ENCODE results near the gene MTMR2. TPM values are rescaled to one million over a fixed set of nuclear protein-coding genes. Genes with fewer than 3 reads are reported as not detected.

The MTMR2 gene
- total and polyA plus RNA-seq, 10 of the 15 experiments (the other 5 are each of a cell fraction or from before 2014, with no cell fraction given), result 7.6 to 46.6 (median 22.5) TPM

DNA sequence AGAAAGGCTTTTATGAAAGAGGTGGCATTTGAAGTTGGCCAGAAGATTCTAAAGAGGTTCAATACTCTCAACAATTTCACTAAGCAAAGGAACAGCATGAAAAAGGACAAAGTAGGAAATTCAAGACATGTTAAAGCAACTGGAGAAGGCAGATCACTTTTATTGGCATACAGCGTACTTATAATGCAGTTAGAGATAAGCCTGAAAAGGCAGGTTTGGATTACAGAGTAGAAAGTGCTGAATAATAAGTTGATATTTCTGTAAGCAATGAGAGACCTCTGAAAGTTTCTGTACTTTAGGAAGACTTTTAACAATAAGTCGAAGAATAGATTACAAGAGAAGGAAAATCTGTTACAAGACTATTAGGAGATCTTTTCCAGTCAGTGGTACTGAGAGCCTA, 25.1 kb downstream of the MTMR2 start (continued):
- TF ChIP-seq ZZZ3 (IDR thresholded peaks at IDR 0.05; ENCODE audit: control insufficient read depth, insufficient read length, low read depth) (no peak), RUNX3 (IDR thresholded peaks at IDR 0.05; ENCODE audit: low read length) (no peak), BHLHE40 (IDR thresholded peaks at IDR 0.05; ENCODE audit: borderline replicate concordance in 1 of 2, low read depth in 2 of 2, low read length in 1 of 2) (no peak)

DNA sequence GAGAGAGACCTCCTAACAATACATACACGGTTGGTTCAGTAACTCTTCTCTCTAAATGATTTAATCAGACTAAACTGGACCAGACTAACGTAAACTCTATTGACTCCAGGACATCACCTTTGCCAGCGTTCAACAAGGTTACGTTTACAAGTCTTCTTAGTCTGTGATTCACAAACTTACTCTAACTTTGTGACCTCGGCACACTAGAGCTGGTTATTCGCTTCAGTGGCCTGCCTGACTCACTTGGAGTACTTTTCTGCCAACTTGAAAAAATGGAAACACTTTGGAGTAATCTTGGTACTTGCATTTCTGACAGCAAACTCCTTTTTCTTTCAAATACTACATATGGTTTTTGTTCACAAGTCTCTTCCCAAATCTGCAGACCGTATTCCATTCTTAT, 26.2 kb downstream of the MTMR2 start:
- Histone ChIP-seq H3K4me3 (no peak overlapping the region), H3K27me3 (replicated peaks in 1 of 2; ENCODE audit: control insufficient read depth in 2 of 2, insufficient read depth in 2 of 2, low read length in 1 of 2) (no peaks in the 10 kb centered on the region), H3K27ac (ENCODE audit: control insufficient read depth, insufficient read depth) (no peak overlapping the region), H3K4me2 (ENCODE audit: control insufficient read depth, insufficient read depth) (no peak overlapping the region), H3K9me3 (replicated peaks; ENCODE audit: control insufficient read depth, insufficient read depth, low read length) (no peaks in the 10 kb centered on the region), H4K20me1 (ENCODE audit: control insufficient read depth, insufficient read depth) (no peaks in the 10 kb centered on the region), H3K36me3 (ENCODE audit: control insufficient read depth in 2 of 2, insufficient read depth in 2 of 2, low read length in 1 of 2) (no peaks in the 10 kb centered on the region), H2AFZ (ENCODE audit: control insufficient read depth, low read depth, low read length) (no peak overlapping the region), H3K79me2 (ENCODE audit: control insufficient read depth, insufficient read depth, low read length) (no peaks in the 10 kb centered on the region), H3K9ac (ENCODE audit: control insufficient read depth, insufficient read depth, low read length) (no peak overlapping the region), H3K4me1 (ENCODE audit: control insufficient read depth, insufficient read depth, low read length) (no peaks in the 10 kb centered on the region)
- ChIA-PET CTCF (interaction anchor here (1.1 to 2.1 kb wide), 2 partner anchors 48 to 497 kb away, joined by 3 to 5 read pairs; no protein-coding TSS in a partner anchor), POLR2A (interaction anchor here (0.7 kb wide), 1 partner anchor 12 kb away, joined by 3 read pairs; no protein-coding TSS in a partner anchor), SMC1A (ENCODE audit: uncharacterized antibody, unreplicated experiment) (interaction anchor here (1.0 to 1.6 kb wide), 2 partner anchors 79 to 98 kb away, joined by 3 read pairs; no protein-coding TSS in a partner anchor), RAD21 (ENCODE audit: unreplicated experiment) (interaction anchor here (0.6 kb wide), 1 partner anchor 212 kb away, joined by 3 read pairs; no protein-coding TSS in a partner anchor)
- no TSS peak for BruUV-seq (replicated peaks)
- no peak for TF ChIP-seq IRF5 (IDR thresholded peaks at IDR 0.05; ENCODE audit: borderline replicate concordance)
- TF ChIP-seq IKZF1 (conservative IDR thresholded peaks at IDR 0.05), result no peak
- TF ChIP-seq CBFB (IDR thresholded peaks at IDR 0.05; ENCODE audit: low read depth), result no peak
- no peak for TF ChIP-seq BACH1 (IDR thresholded peaks at IDR 0.05; ENCODE audit: borderline replicate concordance)
- TF ChIP-seq YBX1 (IDR thresholded peaks at IDR 0.05), result no peak
- TF ChIP-seq RCOR1 (conservative IDR thresholded peaks at IDR 0.05; ENCODE audit: low read depth, low read length), result no peak
- TF ChIP-seq DPF2 (IDR thresholded peaks at IDR 0.05), result no peak
- no peak for TF ChIP-seq FOXM1 (IDR thresholded peaks at IDR 0.05; ENCODE audit: low read depth, low read length)
- no peak for TF ChIP-seq SIN3A (IDR thresholded peaks at IDR 0.05; ENCODE audit: low read depth, low read length)
- TF ChIP-seq POLR2AphosphoS2 (IDR thresholded peaks at IDR 0.05; ENCODE audit: low read depth, low read length), result no peak
- no peak for TF ChIP-seq MTA2 (IDR thresholded peaks at IDR 0.05; ENCODE audit: low read depth)
- no peak for TF ChIP-seq PAX5 (IDR thresholded peaks at IDR 0.05; ENCODE audit: borderline replicate concordance, low read depth, low read length)
- TF ChIP-seq STAT3 (IDR thresholded peaks at IDR 0.05; ENCODE audit: low read depth, low read length), result no peak
- TF ChIP-seq IKZF2 (IDR thresholded peaks at IDR 0.05), result no peak
- TF ChIP-seq KDM1A (IDR thresholded peaks at IDR 0.05; ENCODE audit: borderline replicate concordance), result no peak
- TF ChIP-seq ZNF687 (IDR thresholded peaks at IDR 0.05), result no peak
- no peak for TF ChIP-seq SIX5 (IDR thresholded peaks at IDR 0.05; ENCODE audit: low read depth, low read length, severe bottlenecking)
- in situ Hi-C loops (cut with MboI), result no loop called here
- intact Hi-C loops (cut with micrococcal nuclease; ENCODE audit: unreplicated experiment), result no loop called here
- FAIRE-seq (no peak), ATAC-seq (no peak), DNase-seq (ENCODE audit: low read depth, low spot score) (no peak)
- WGBS (ENCODE audit: insufficient coverage, insufficient replicate concordance, low lambda C conversion rate, missing lambda C conversion rate), result 90% methylated on average over 7 of the region's 7 CpGs
